Left ventricle myocardium superior (tissue), 1 donor: ENCODE results near the gene ABHD16A. TPM values are rescaled to one million over a fixed set of nuclear protein-coding genes. Genes with fewer than 3 reads are reported as not detected.

Experiments used
- ATAC-seq: fragments of 200-7000 bp; cut with Tn5 transposase; one replicate; pipeline ENCODE4 v1.9.1; 2020; ENCODE audit warnings: mild to moderate bottlenecking, moderate library complexity
- DNase-seq: peaks from one replicate; pipeline ENCODE4 v3.0.0-alpha.2; 2020
- intact Hi-C: fragments of 100-400 bp; cut with micrococcal nuclease; formaldehyde crosslinking; loops from one replicate; pipeline ENCODE4 v1.11.0; 2022
- long read RNA-seq: library from polyadenylated mRNA; unstranded; transcript quantifications from one replicate; pipeline ENCODE4 v2.0.0, GENCODE V29; 2021
- total RNA-seq: library from RNA; stranded (reverse); fragmentation: NEBNext Ultra II Directional; extraction: Animal tissue kit (Norgen Biotek cat#: 25700); gene quantifications from one replicate; pipeline ENCODE4 v1.2.1, GENCODE V29; 2021
- donor health status: DM: no; HTN: yes; CAD: no; lungs with severe emphysema.

ABHD16A gene
- total RNA-seq = 29.0 TPM
- long read RNA-seq, transcript ABHD16A-201 (20 exons, 2,103 nt) = major isoform, 84 of 107 reads
- long read RNA-seq, partial matches to known transcripts = 12 of 107 reads
- long read RNA-seq, other reads (novel, unspliced or antisense) = 11 of 107 reads

- ATAC-seq = peak; percentile 99
- intact Hi-C loops = no loop called here
- peak; percentile 99 for DNase-seq
These were observed at the start of gene ABHD16A for GRCh38 chr6:31702819-31703716. TSS of gene ABHD16A (minus strand) at chr6:31703324. CDS start at chr6:31703281, 43 bp downstream.

- DNase-seq (no peak), ATAC-seq (no peak)
These were observed 49.7 kb upstream of the ABHD16A start for GRCh38 chr6:31752739-31753319.

GRCh38 chr6:31750411-31751022 is 47.4 kb upstream of the ABHD16A start:
- ATAC-seq (no peak), DNase-seq (no peak)
- intact Hi-C loops = no loop called here

More at GRCh38 chr6:31752739-31753319, 49.7 kb upstream of the ABHD16A start:
- intact Hi-C loops = no loop called here

- intact Hi-C loops = no loop called here
- ATAC-seq (no peak), DNase-seq (no peak)
These were observed 46.3 kb upstream of the ABHD16A start for GRCh38 chr6:31749301-31750036.

- intact Hi-C loops = no loop called here
- no peak for DNase-seq
- ATAC-seq = no peak
These were observed 41.3 kb upstream of the ABHD16A start for GRCh38 chr6:31744422-31744821.

GRCh38 chr6:31742894-31743293 is 39.8 kb upstream of the ABHD16A start:
- intact Hi-C loops = no loop called here
- ATAC-seq (no peak), DNase-seq (no peak)

- intact Hi-C loops = no loop called here
- ATAC-seq = no peak
- no peak for DNase-seq
These were observed 38.7 kb upstream of the ABHD16A start for GRCh38 chr6:31741815-31742214.

- DNase-seq (peak; percentile 49), ATAC-seq (peak; percentile 1)
- intact Hi-C loops = no loop called here
These were observed 37.5 kb upstream of the ABHD16A start for GRCh38 chr6:31740397-31741223.

GRCh38 chr6:31739639-31740396 is 36.7 kb upstream of the ABHD16A start, which contains the start of gene MSH5:
TSS of gene MSH5 (plus strand) at chr6:31740005. CDS start at chr6:31740467, 462 bp downstream.
- intact Hi-C loops = no loop called here
- ATAC-seq = peak; percentile 94
- peak; percentile 98 for DNase-seq

GRCh38 chr6:31737991-31738979 is 35.2 kb upstream of the ABHD16A start:
- no peak for ATAC-seq
- no peak for DNase-seq
- intact Hi-C loops = no loop called here

GRCh38 chr6:31737315-31737990 is 34.3 kb upstream of the ABHD16A start:
- DNase-seq (no peak), ATAC-seq (no peak)
- intact Hi-C loops = no loop called here

GRCh38 chr6:31736768-31737314 is 33.7 kb upstream of the ABHD16A start:
- no peak for ATAC-seq
- peak; percentile 37 for DNase-seq
- intact Hi-C loops = no loop called here

- intact Hi-C loops = no loop called here
- ATAC-seq (peak; percentile 70), DNase-seq (peak; percentile 90)
These were observed 33.1 kb upstream of the ABHD16A start, which contains the start of gene CLIC1 for GRCh38 chr6:31736021-31736767. TSS of gene CLIC1 (minus strand) at chr6:31736530. CDS start at chr6:31736300, 230 bp downstream.

- ATAC-seq (peak; percentile 3), DNase-seq (peak; percentile 51)
- intact Hi-C loops = no loop called here
These were observed 31.8 kb upstream of the ABHD16A start for GRCh38 chr6:31734821-31735406.
